ENCODE results near the gene TM9SF2.

Gene TM9SF2

GRCh38 chr13:99572131-99572530 is 70.9 kb downstream of the TM9SF2 start:
- TF ChIP-seq POLR2AphosphoS5 (IDR thresholded peaks at IDR 0.05; ENCODE audit: borderline replicate concordance, low read depth, low read length) (no peak), EZH2 (IDR thresholded peaks at IDR 0.05) (no peak), FOXP2 (optimal IDR thresholded peaks at IDR 0.05; ENCODE audit: control extremely low read depth, extremely low read length, insufficient read depth) (no peak)
- Histone ChIP-seq H3K4me3 (no peak overlapping the region), H3K9me3 (ENCODE audit: low read depth, low read length) (no peaks in the 10 kb centered on the region), H3K27ac (no peak overlapping the region), H3K9ac (ENCODE audit: insufficient read length) (no peak overlapping the region), H3K36me3 (ENCODE audit: insufficient read depth, low read length) (no peaks in the 10 kb centered on the region)
- DNase-seq (ENCODE audit: low read depth, low spot score): no peak

GRCh38 chr13:99572921-99573320 is 71.6 kb downstream of the TM9SF2 start:
- Histone ChIP-seq H3K9me3 (ENCODE audit: low read depth, low read length) (no peaks in the 10 kb centered on the region), H3K4me3 (no peak overlapping the region), H3K9ac (ENCODE audit: insufficient read length) (no peak overlapping the region), H3K36me3 (ENCODE audit: insufficient read depth, low read length) (no peaks in the 10 kb centered on the region), H3K27ac (0 out of 2 replicates have a peak overlapping the region, but pooled peaks have one; percentile 25)
- no peak for DNase-seq (ENCODE audit: low read depth, low spot score)
- TF ChIP-seq FOXP2 (optimal IDR thresholded peaks at IDR 0.05; ENCODE audit: control extremely low read depth, extremely low read length, insufficient read depth) (no peak), EZH2 (IDR thresholded peaks at IDR 0.05) (no peak), POLR2AphosphoS5 (IDR thresholded peaks at IDR 0.05; ENCODE audit: borderline replicate concordance, low read depth, low read length) (no peak)

- DNase-seq (ENCODE audit: low read depth, low spot score): no peak
- no peak overlapping the region for H3K9ac ChIP-seq (ENCODE audit: insufficient read length)
Measured at GRCh38 chr13:99575376-99576120, 74.3 kb downstream of the TM9SF2 start.

GRCh38 chr13:99577934-99578917 is 77.0 kb downstream of the TM9SF2 start:
- H3K4me3 ChIP-seq: no peak overlapping the region
- H3K27ac ChIP-seq: no peak overlapping the region
- H3K9ac ChIP-seq (ENCODE audit: insufficient read length): no peak overlapping the region
- TF ChIP-seq FOXP2 (optimal IDR thresholded peaks at IDR 0.05; ENCODE audit: control extremely low read depth, extremely low read length, insufficient read depth): no peak
- TF ChIP-seq POLR2AphosphoS5 (IDR thresholded peaks at IDR 0.05; ENCODE audit: borderline replicate concordance, low read depth, low read length): no peak
- no peak for TF ChIP-seq EZH2 (IDR thresholded peaks at IDR 0.05)
- no peaks in the 10 kb centered on the region for H3K36me3 ChIP-seq (ENCODE audit: insufficient read depth, low read length)
- no peaks in the 10 kb centered on the region for H3K9me3 ChIP-seq (ENCODE audit: low read depth, low read length)
- DNase-seq (ENCODE audit: low read depth, low spot score): no peak

More at GRCh38 chr13:99575376-99576120, 74.3 kb downstream of the TM9SF2 start:
- H3K9me3 ChIP-seq (ENCODE audit: low read depth, low read length): no peaks in the 10 kb centered on the region
- TF ChIP-seq FOXP2 (optimal IDR thresholded peaks at IDR 0.05; ENCODE audit: control extremely low read depth, extremely low read length, insufficient read depth): no peak
- no peak for TF ChIP-seq POLR2AphosphoS5 (IDR thresholded peaks at IDR 0.05; ENCODE audit: borderline replicate concordance, low read depth, low read length)
- TF ChIP-seq EZH2 (IDR thresholded peaks at IDR 0.05): no peak
- no peak overlapping the region for H3K27ac ChIP-seq
- no peaks in the 10 kb centered on the region for H3K36me3 ChIP-seq (ENCODE audit: insufficient read depth, low read length)
- no peak overlapping the region for H3K4me3 ChIP-seq

- Histone ChIP-seq H3K27ac (no peak overlapping the region), H3K36me3 (ENCODE audit: insufficient read depth, low read length) (no peaks in the 10 kb centered on the region), H3K9me3 (ENCODE audit: low read depth, low read length) (no peaks in the 10 kb centered on the region), H3K9ac (ENCODE audit: insufficient read length) (no peak overlapping the region), H3K4me3 (no peak overlapping the region)
- no peak for DNase-seq (ENCODE audit: low read depth, low spot score)
- TF ChIP-seq EZH2 (IDR thresholded peaks at IDR 0.05) (no peak), POLR2AphosphoS5 (IDR thresholded peaks at IDR 0.05; ENCODE audit: borderline replicate concordance, low read depth, low read length) (no peak), FOXP2 (optimal IDR thresholded peaks at IDR 0.05; ENCODE audit: control extremely low read depth, extremely low read length, insufficient read depth) (no peak)
Measured at GRCh38 chr13:99580500-99581268, 79.4 kb downstream of the TM9SF2 start.

- H3K4me3 ChIP-seq: no peak overlapping the region
- no peak for DNase-seq (ENCODE audit: low read depth, low spot score)
Measured at GRCh38 chr13:99582511-99582910, 81.2 kb downstream of the TM9SF2 start.

GRCh38 chr13:99585609-99586008 is 84.3 kb downstream of the TM9SF2 start:
- Histone ChIP-seq H3K9ac (ENCODE audit: insufficient read length) (no peak overlapping the region), H3K9me3 (ENCODE audit: low read depth, low read length) (no peaks in the 10 kb centered on the region), H3K36me3 (ENCODE audit: insufficient read depth, low read length) (no peaks in the 10 kb centered on the region), H3K27ac (no peak overlapping the region), H3K4me3 (no peak overlapping the region)
- TF ChIP-seq POLR2AphosphoS5 (IDR thresholded peaks at IDR 0.05; ENCODE audit: borderline replicate concordance, low read depth, low read length): no peak
- TF ChIP-seq FOXP2 (optimal IDR thresholded peaks at IDR 0.05; ENCODE audit: control extremely low read depth, extremely low read length, insufficient read depth): no peak
- no peak for TF ChIP-seq EZH2 (IDR thresholded peaks at IDR 0.05)
- DNase-seq (ENCODE audit: low read depth, low spot score): no peak

More at GRCh38 chr13:99582511-99582910, 81.2 kb downstream of the TM9SF2 start:
- TF ChIP-seq POLR2AphosphoS5 (IDR thresholded peaks at IDR 0.05; ENCODE audit: borderline replicate concordance, low read depth, low read length) (no peak), FOXP2 (optimal IDR thresholded peaks at IDR 0.05; ENCODE audit: control extremely low read depth, extremely low read length, insufficient read depth) (no peak), EZH2 (IDR thresholded peaks at IDR 0.05) (no peak)
- no peak overlapping the region for H3K27ac ChIP-seq
- H3K9ac ChIP-seq (ENCODE audit: insufficient read length): no peak overlapping the region
- H3K36me3 ChIP-seq (ENCODE audit: insufficient read depth, low read length): no peaks in the 10 kb centered on the region
- no peaks in the 10 kb centered on the region for H3K9me3 ChIP-seq (ENCODE audit: low read depth, low read length)
